Activated gamma-delta T cell treated with anti-CD3 and anti-CD28 coated beads, Interleukin-2, amount 50 U/mL, for 16 hours (primary cell): ENCODE results near the gene COMMD8.
"Not testable (repeated sequence)": the region's sequence is repeated elsewhere in the genome, so short reads cannot be mapped to it uniquely, and the experiment has no call there.

Source experiments
- DNase-seq: peaks from one replicate; pipeline ENCODE4 v3.0.0-alpha.2; 2020; ENCODE audit warnings: low read depth

The COMMD8 gene

GRCh38 chr4:47463235-47463956 is at the start of gene COMMD8:
Gene COMMD8, minus strand, starts transcription at chr4:47463702. Its CDS starts 51 bp downstream, at chr4:47463651.
- peak; percentile 96 for DNase-seq

GRCh38 chr4:47510506-47511143 is 47.1 kb upstream of the COMMD8 start:
- no peak for DNase-seq

- no peak for DNase-seq
Measured at GRCh38 chr4:47505666-47506065, 42.2 kb upstream of the COMMD8 start.

- no peak for DNase-seq
Measured at GRCh38 chr4:47505147-47505546, 41.6 kb upstream of the COMMD8 start.

- no peak for DNase-seq
Measured at GRCh38 chr4:47500776-47501175, 37.3 kb upstream of the COMMD8 start.

- DNase-seq, result no peak
Measured at GRCh38 chr4:47499700-47500099, 36.2 kb upstream of the COMMD8 start.

- DNase-seq, result no peak
Measured at GRCh38 chr4:47498899-47499298, 35.4 kb upstream of the COMMD8 start.

GRCh38 chr4:47494124-47494430 is 30.6 kb upstream of the COMMD8 start:
- no peak for DNase-seq

- no peak for DNase-seq
Measured at GRCh38 chr4:47493238-47494123, 30.0 kb upstream of the COMMD8 start.

GRCh38 chr4:47490550-47490949 is 27.0 kb upstream of the COMMD8 start:
- no peak for DNase-seq

GRCh38 chr4:47488706-47489105 is 25.2 kb upstream of the COMMD8 start:
- no peak for DNase-seq

- DNase-seq, result not testable (repeated sequence)
Measured at GRCh38 chr4:47486727-47487126, 23.2 kb upstream of the COMMD8 start.

GRCh38 chr4:47486231-47486673 is 22.8 kb upstream of the COMMD8 start:
- no peak for DNase-seq

- no peak for DNase-seq
Measured at GRCh38 chr4:47485768-47486167, 22.3 kb upstream of the COMMD8 start.

GRCh38 chr4:47485047-47485692 is 21.7 kb upstream of the COMMD8 start, which contains the start of gene ATP10D:
Gene ATP10D, plus strand, starts transcription at chr4:47485275. Its CDS starts 27,266 bp downstream, at chr4:47512541.
- peak; percentile 55 for DNase-seq

GRCh38 chr4:47484168-47484567 is 20.7 kb upstream of the COMMD8 start:
- DNase-seq, result no peak

- no peak for DNase-seq
Measured at GRCh38 chr4:47483745-47484144, 20.2 kb upstream of the COMMD8 start.

GRCh38 chr4:47482326-47482725 is 18.8 kb upstream of the COMMD8 start:
- DNase-seq, result no peak

GRCh38 chr4:47478804-47479203 is 15.3 kb upstream of the COMMD8 start:
- DNase-seq, result no peak

GRCh38 chr4:47475411-47475810 is 11.9 kb upstream of the COMMD8 start:
- no peak for DNase-seq

- no peak for DNase-seq
Measured at GRCh38 chr4:47474799-47475198, 11.3 kb upstream of the COMMD8 start.

- DNase-seq, result no peak
Measured at GRCh38 chr4:47473141-47473750, 9.7 kb upstream of the COMMD8 start.
